PC-9 (cell line): ENCODE data around the gene FAM184A. TPM values are rescaled to one million over a fixed set of nuclear protein-coding genes. Genes with fewer than 3 reads are reported as not detected.

Source experiments
- BruUV-seq: library from RNA; stranded (reverse); fragments of 400-500 nt; replicated peaks from 2 replicates; lab custom pipeline; 2021; lab: Mats Ljungman, UMichigan
- CTCF ChIA-PET: fragments of 300-600 bp; sonication (Branson Sonifier 250); formaldehyde crosslinking; loops from one replicate; lab custom pipeline; 2022; ENCODE audit warnings: antibody characterized with exemption; lab: Charles Lee
- POLR2A ChIA-PET: fragments of 300-600 bp; sonication (Branson Sonifier 250); formaldehyde crosslinking; loops from one replicate; lab custom pipeline; 2022; ENCODE audit warnings: antibody characterized with exemption; ENCODE audit not compliant: unreplicated experiment; lab: Charles Lee
- DNase-seq, 2 experiments: peaks; one replicate each; pipeline versions ENCODE4 v3.0.0 to v3.0.0-alpha.2; 2015 to 2022; ENCODE audit warnings: mixed read lengths in 1 of 2
- H2AFZ ChIP-seq: fragments of 200-600 bp; sonication (generic); 2 replicates; pipeline ENCODE4 v1.8.1; 2017; ENCODE audit warnings: antibody characterized with exemption
- H3F3A ChIP-seq: fragments of 200-600 bp; sonication (generic); 2 replicates; pipeline ENCODE4 v1.8.1; 2017; ENCODE audit warnings: antibody characterized with exemption, mild to moderate bottlenecking, low read depth; ENCODE audit not compliant: insufficient read depth
- H3K27ac ChIP-seq: fragments of 200-600 bp; sonication (generic); 2 replicates; pipeline ENCODE4 v1.6.1; 2016; ENCODE audit warnings: mixed run types
- H3K27me3 ChIP-seq: fragments of 200-600 bp; sonication (generic); 2 replicates; pipeline ENCODE4 v1.6.1; 2016; ENCODE audit warnings: low read depth, mixed run types; ENCODE audit not compliant: insufficient read depth
- H3K36me3 ChIP-seq: fragments of 200-600 bp; sonication (generic); 2 replicates; pipeline ENCODE4 v1.6.1; 2016; ENCODE audit warnings: low read depth, mixed run types
- H3K4me1 ChIP-seq: fragments of 200-600 bp; sonication (generic); replicated peaks from 2 replicates; pipeline ENCODE4 v1.6.1; 2016; ENCODE audit warnings: mixed run types; ENCODE audit not compliant: insufficient read depth
- H3K4me2 ChIP-seq: fragments of 200-600 bp; sonication (generic); 2 replicates; pipeline ENCODE4 v1.6.1; 2017; ENCODE audit warnings: mixed run types
- H3K4me3 ChIP-seq: fragments of 200-600 bp; sonication (generic); 2 replicates; pipeline ENCODE4 v1.6.1; 2016; ENCODE audit warnings: mixed run types
- H3K79me2 ChIP-seq: fragments of 200-600 bp; sonication (generic); 2 replicates; pipeline ENCODE4 v1.6.1; 2017; ENCODE audit warnings: low read depth, mixed run types
- H3K9me2 ChIP-seq: fragments of 200-600 bp; sonication (generic); 2 replicates; pipeline ENCODE4 v1.8.1; 2017; ENCODE audit warnings: mild to moderate bottlenecking; ENCODE audit not compliant: insufficient read depth
- H3K9me3 ChIP-seq: fragments of 200-600 bp; sonication (generic); 2 replicates; pipeline ENCODE4 v1.8.1; 2016; ENCODE audit warnings: low read depth; ENCODE audit not compliant: insufficient read depth
- H4K20me1 ChIP-seq: fragments of 200-600 bp; sonication (generic); 2 replicates; pipeline ENCODE4 v1.8.1; 2017; ENCODE audit not compliant: insufficient read depth
- EZH2 ChIP-seq: fragments of 200-600 bp; sonication (generic); IDR thresholded peaks from 2 replicates; pipeline ENCODE4 v1.8.0; 2017; ENCODE audit warnings: antibody characterized with exemption, low read depth
- intact Hi-C: fragments of 100-400 bp; cut with micrococcal nuclease; formaldehyde crosslinking; loops from one replicate; pipeline ENCODE4 v1.10.0; 2022; ENCODE audit not compliant: unreplicated experiment
- microRNA-seq: library from miRNA; unstranded; fragments of <30 nt; microRNA quantifications from one replicate; pipeline ENCODE4 v1.2.0, GENCODE V29; 2021; ENCODE audit warnings: borderline number of aligned reads, borderline replicate concordance
- total RNA-seq: library from RNA; stranded (reverse); gene quantifications from 2 replicates; pipeline ENCODE4 v1.2.3, GENCODE V29; 2021
- TF ChIP-seq, protein P1 (sequence below): fragments of 200-600 bp; sonication (generic); conservative IDR thresholded peaks from 2 replicates; pipeline ENCODE4 v1.6.1; 2017; ENCODE audit warnings: mixed run types, antibody characterized with exemption, mild to moderate bottlenecking, moderate library complexity

FAM184A gene
- total RNA-seq, 1 experiment from 2014 or later = 0.85 TPM

DNA sequence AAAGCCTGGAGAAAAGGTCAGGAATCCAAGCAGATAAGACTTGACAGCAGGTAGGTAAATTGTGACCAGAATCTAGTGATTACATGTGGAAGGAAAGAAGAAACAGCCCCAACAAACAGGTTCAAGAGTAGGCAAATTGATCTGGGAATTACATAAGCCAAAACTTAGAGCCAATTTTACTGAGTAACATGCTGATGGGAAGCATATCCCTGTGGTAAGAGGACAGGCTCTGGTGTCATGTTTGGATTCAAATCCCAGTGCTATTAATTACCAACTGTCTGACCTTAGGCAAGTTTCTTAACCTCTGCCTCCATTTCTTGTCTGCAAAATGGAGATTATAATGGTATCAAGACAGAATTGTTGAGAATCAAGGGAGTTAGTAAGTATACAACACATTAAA is 163.9 kb downstream of the FAM184A start:
- no peak for TF ChIP-seq EZH2
- TF ChIP-seq, protein P1, sequence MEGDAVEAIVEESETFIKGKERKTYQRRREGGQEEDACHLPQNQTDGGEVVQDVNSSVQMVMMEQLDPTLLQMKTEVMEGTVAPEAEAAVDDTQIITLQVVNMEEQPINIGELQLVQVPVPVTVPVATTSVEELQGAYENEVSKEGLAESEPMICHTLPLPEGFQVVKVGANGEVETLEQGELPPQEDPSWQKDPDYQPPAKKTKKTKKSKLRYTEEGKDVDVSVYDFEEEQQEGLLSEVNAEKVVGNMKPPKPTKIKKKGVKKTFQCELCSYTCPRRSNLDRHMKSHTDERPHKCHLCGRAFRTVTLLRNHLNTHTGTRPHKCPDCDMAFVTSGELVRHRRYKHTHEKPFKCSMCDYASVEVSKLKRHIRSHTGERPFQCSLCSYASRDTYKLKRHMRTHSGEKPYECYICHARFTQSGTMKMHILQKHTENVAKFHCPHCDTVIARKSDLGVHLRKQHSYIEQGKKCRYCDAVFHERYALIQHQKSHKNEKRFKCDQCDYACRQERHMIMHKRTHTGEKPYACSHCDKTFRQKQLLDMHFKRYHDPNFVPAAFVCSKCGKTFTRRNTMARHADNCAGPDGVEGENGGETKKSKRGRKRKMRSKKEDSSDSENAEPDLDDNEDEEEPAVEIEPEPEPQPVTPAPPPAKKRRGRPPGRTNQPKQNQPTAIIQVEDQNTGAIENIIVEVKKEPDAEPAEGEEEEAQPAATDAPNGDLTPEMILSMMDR = no peak
- Histone ChIP-seq H3K4me2 (no peak overlapping the region), H3K4me1 (no peaks in the 10 kb centered on the region), H4K20me1 (no peaks in the 10 kb centered on the region), H3K27ac (no peak overlapping the region), H3K79me2 (no peaks in the 10 kb centered on the region), H3K9me2 (no peaks in the 10 kb centered on the region), H3K4me3 (no peak overlapping the region), H3K36me3 (peaks cover 73% of the 10 kb centered on the region), H3K27me3 (no peaks in the 10 kb centered on the region), H2AFZ (no peak overlapping the region), H3K9me3 (no peaks in the 10 kb centered on the region), H3F3A (peaks cover 3% of the 10 kb centered on the region; the same call in 1 of the 2 replicates)
- BruUV-seq = no TSS peak
- ChIA-PET POLR2A (no interaction called here), CTCF (no interaction called here)
- DNase-seq = no peak
- intact Hi-C loops = loop anchor here (5.0 kb wide), 1 partner anchor 608 kb away; no protein-coding TSS in a partner anchor

DNA sequence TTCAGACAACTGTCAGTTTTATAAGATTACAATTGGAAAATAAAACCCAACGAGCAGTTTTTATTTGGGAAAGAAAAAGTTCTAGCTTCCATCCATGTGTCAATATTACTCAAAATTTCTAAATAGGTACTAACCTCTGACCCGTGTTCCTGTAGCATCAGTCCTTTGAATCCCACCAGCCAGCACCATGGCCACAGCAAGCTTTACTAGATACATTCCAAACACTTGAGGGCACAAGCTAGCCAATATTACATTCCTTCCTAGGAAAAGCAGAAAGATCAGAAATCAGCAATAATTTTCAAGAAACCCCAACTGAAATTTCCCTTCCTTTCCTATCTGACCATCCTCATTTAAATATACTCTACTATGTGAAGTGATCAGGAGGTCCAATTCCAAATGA is 165.3 kb downstream of the FAM184A start:
- no peak for TF ChIP-seq EZH2
- TF ChIP-seq, protein P1 = no peak
- H2AFZ ChIP-seq = no peak overlapping the region
- ChIA-PET POLR2A (no interaction called here), CTCF (no interaction called here)
- peaks cover 3% of the 10 kb centered on the region; the same call in 1 of the 2 replicates for H3F3A ChIP-seq
- H3K9me3 ChIP-seq = no peaks in the 10 kb centered on the region
- H3K4me1 ChIP-seq = no peaks in the 10 kb centered on the region
- H3K27me3 ChIP-seq = no peaks in the 10 kb centered on the region
- H3K4me3 ChIP-seq = no peak overlapping the region
- no peaks in the 10 kb centered on the region for H3K79me2 ChIP-seq
- no peak overlapping the region for H3K27ac ChIP-seq
- no peaks in the 10 kb centered on the region for H3K9me2 ChIP-seq
- peaks cover 73% of the 10 kb centered on the region for H3K36me3 ChIP-seq
- H3K4me2 ChIP-seq = no peak overlapping the region
- no peaks in the 10 kb centered on the region for H4K20me1 ChIP-seq
- intact Hi-C loops = loop anchor here (5.0 kb wide), 1 partner anchor 609 kb away; no protein-coding TSS in a partner anchor
- BruUV-seq = no TSS peak
- DNase-seq = no peak

DNA sequence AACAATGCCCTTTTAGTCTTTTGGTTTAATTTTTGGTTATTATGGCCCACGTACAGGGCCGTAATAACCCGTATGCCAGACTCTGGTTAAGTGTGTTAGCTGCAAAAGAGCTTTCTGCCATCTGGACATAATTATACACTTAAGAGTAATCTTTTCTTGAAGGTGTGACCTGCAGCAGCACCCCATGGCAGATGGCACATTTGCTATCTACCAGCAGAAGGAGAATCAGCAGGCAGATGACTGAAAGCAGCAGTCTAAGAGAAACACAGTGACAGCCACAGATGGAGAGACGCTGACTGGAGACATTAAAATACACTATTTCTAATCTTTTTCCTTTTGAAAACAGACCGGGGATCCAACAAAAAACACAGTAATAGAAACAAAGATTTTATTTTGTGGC is 165.8 kb downstream of the FAM184A start:
- Histone ChIP-seq H3K79me2 (no peaks in the 10 kb centered on the region), H3F3A (peaks cover 3% of the 10 kb centered on the region; the same call in 1 of the 2 replicates), H3K9me2 (no peaks in the 10 kb centered on the region), H4K20me1 (no peaks in the 10 kb centered on the region), H3K9me3 (no peaks in the 10 kb centered on the region), H3K4me2 (no peak overlapping the region), H2AFZ (no peak overlapping the region), H3K4me1 (no peaks in the 10 kb centered on the region), H3K27ac (no peak overlapping the region), H3K27me3 (no peaks in the 10 kb centered on the region), H3K4me3 (no peak overlapping the region), H3K36me3 (peaks cover 77% of the 10 kb centered on the region)
- BruUV-seq = no TSS peak
- ChIA-PET POLR2A (no interaction called here), CTCF (no interaction called here)
- no peak for DNase-seq
- TF ChIP-seq, protein P1 = no peak
- no peak for TF ChIP-seq EZH2
- intact Hi-C loops = loop anchor here (5.0 kb wide), 1 partner anchor 610 kb away; no protein-coding TSS in a partner anchor

Small RNAs within 50 kb of the gene (microRNA-seq; reads per million reads assigned to microRNA genes)
- gene MIR548B = not detected

Other genes with a start within 250 kb of the FAM184A start
- gene ASF1A, start 184.5 kb downstream of the FAM184A start, total RNA-seq = 25.7 and 39.5 TPM in 2 replicates
- gene MCM9, start 143.5 kb downstream of the FAM184A start, total RNA-seq = 14.4 and 18.1 TPM in 2 replicates